Left lung (tissue), 10 donors: Measurements from ENCODE around the gene C6orf47. TPM values are rescaled to one million over a fixed set of nuclear protein-coding genes. Genes with fewer than 3 reads are reported as not detected.

Source experiments
- ATAC-seq: fragments of 200-7000 bp; cut with Tn5 transposase; one replicate; pipeline ENCODE4 v1.9.1; 2020; ENCODE audit warnings: moderate library complexity
- DNase-seq, 4 donors: peaks; one replicate each; pipeline ENCODE4 v3.0.0-alpha.2; 2013 to 2020
- H3K27ac ChIP-seq, 2 donors: fragments of 200-600 bp; sonication (generic) in 1 of 2; one replicate each; pipeline versions ENCODE4 v1.5.0 to v1.8.0; 2020 to 2021
- H3K27me3 ChIP-seq, 2 donors: fragments of 200-600 bp; sonication (generic) in 1 of 2; one replicate each; pipeline versions ENCODE4 v1.5.0 to v1.8.0; 2020 to 2021
- H3K36me3 ChIP-seq, 2 donors: fragments of 200-600 bp; sonication (generic) in 1 of 2; one replicate each; pipeline versions ENCODE4 v1.5.0 to v1.8.0; 2020 to 2021
- H3K4me1 ChIP-seq, 2 donors: fragments of 200-600 bp; one replicate each; pipeline ENCODE4 v1.8.0; 2021
- H3K4me3 ChIP-seq, 2 donors: fragments of 200-600 bp; sonication (generic) in 1 of 2; one replicate each; pipeline versions ENCODE4 v1.5.0 to v1.8.0; 2020 to 2021; ENCODE audit warnings: mild to moderate bottlenecking in 1 of 2
- H3K9me3 ChIP-seq, 2 donors: fragments of 200-600 bp; sonication (generic) in 1 of 2; one replicate each; pipeline versions ENCODE4 v1.5.0 to v1.8.0; 2020 to 2021
- intact Hi-C, 2 donors: fragments of 100-400 bp; cut with DNase I; formaldehyde crosslinking; loops; one replicate each; pipeline versions ENCODE4 v1.11.2 to v1.14.2; 2022
- polyA plus RNA-seq, 6 donors: library from polyadenylated mRNA; unstranded; fragments of 120-200 nt; gene quantifications; one replicate each; pipeline ENCODE4 v1.2.1, GENCODE V29; 2013; ENCODE audit not compliant: insufficient read length in 6 of 6
- total RNA-seq, 2 donors: library from RNA; stranded (reverse); fragmentation: NEBNext Ultra II Directional; extraction: Animal tissue kit (Norgen Biotek cat#: 25700); gene quantifications; one replicate each; pipeline ENCODE4 v1.2.1, GENCODE V29; 2021
- TF ChIP-seq, protein P1 (sequence below), 2 donors: fragments of 200-600 bp; sonication (generic) in 1 of 2; IDR thresholded peaks; one replicate each; pipeline versions ENCODE4 v1.5.0 to v1.8.0; 2021; ENCODE audit warnings: antibody characterized with exemption in 2 of 2
- donor health status: DM: no; HTN: yes; CAD: no.
- donor health status: DM: no; HTN: no; CAD: no.

Gene C6orf47
- total and polyA plus RNA-seq, 8 donors = 15.3 to 23.8 (median 18.2) TPM

DNA sequence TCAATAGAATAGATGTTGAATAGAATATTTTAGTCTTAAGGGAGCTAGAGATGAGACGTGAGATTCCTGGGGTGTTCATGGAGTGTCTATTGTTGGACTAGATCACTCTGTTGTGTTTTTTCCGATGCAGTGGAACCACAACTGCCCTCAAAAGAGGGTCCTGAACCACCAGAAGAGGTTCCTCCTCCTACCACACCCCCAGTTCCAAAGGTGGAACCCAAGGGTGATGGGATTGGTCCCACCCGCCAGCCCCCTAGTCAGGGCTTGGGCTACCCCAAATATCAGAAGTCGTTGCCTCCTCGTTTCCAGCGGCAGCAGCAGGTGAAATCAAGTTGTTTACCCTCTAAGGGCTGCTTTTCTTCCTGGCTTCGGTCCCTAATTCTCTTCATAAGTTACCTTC lies 31.6 kb downstream of the C6orf47 start:
- no peak for DNase-seq
- H3K27ac ChIP-seq = no peak overlapping the region
- H3K4me3 ChIP-seq = no peak overlapping the region
- no peak for ATAC-seq
- peaks cover 8 to 100% of the 10 kb centered on the region in 2 donors for H3K36me3 ChIP-seq
- intact Hi-C loops = no loop called here
- H3K4me1 ChIP-seq = no peaks in the 10 kb centered on the region
- no peaks in the 10 kb centered on the region for H3K9me3 ChIP-seq
- no peaks in the 10 kb centered on the region for H3K27me3 ChIP-seq
- TF ChIP-seq, protein P1, sequence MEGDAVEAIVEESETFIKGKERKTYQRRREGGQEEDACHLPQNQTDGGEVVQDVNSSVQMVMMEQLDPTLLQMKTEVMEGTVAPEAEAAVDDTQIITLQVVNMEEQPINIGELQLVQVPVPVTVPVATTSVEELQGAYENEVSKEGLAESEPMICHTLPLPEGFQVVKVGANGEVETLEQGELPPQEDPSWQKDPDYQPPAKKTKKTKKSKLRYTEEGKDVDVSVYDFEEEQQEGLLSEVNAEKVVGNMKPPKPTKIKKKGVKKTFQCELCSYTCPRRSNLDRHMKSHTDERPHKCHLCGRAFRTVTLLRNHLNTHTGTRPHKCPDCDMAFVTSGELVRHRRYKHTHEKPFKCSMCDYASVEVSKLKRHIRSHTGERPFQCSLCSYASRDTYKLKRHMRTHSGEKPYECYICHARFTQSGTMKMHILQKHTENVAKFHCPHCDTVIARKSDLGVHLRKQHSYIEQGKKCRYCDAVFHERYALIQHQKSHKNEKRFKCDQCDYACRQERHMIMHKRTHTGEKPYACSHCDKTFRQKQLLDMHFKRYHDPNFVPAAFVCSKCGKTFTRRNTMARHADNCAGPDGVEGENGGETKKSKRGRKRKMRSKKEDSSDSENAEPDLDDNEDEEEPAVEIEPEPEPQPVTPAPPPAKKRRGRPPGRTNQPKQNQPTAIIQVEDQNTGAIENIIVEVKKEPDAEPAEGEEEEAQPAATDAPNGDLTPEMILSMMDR (IDR thresholded peaks at IDR 0.05) = no peak

DNA sequence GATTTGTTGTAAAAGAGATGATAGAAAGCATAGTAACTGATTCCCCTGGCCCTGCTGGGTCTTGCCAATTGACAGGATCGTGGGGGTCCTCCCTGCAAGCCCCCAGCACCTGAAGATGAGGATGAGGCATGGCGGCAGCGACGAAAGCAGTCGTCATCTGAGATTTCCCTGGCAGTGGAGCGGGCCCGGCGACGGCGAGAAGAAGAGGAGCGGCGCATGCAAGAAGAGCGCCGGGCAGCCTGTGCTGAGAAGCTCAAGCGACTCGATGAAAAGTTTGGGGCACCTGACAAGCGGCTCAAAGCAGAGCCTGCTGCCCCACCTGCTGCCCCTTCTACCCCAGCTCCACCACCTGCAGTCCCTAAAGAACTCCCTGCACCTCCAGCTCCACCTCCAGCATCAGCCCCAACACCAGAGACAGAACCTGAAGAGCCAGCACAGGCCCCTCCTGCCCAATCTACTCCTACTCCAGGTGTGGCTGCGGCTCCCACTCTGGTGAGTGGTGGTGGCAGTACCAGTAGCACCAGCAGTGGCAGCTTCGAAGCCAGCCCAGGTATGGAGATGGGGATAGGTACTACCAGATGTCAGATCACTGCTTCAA lies 32.8 kb downstream of the C6orf47 start:
- TF ChIP-seq, protein P1 (IDR thresholded peaks at IDR 0.05) = no peak
- Histone ChIP-seq H3K9me3 (no peaks in the 10 kb centered on the region), H3K27me3 (no peaks in the 10 kb centered on the region), H3K36me3 (peaks cover 8 to 100% of the 10 kb centered on the region in 2 donors), H3K4me1 (peaks cover 2 to 12% of the 10 kb centered on the region in 2 donors), H3K4me3 (no peak overlapping the region), H3K27ac (no peak overlapping the region)
- DNase-seq = no peak
- intact Hi-C loops = no loop called here
- no peak for ATAC-seq

DNA sequence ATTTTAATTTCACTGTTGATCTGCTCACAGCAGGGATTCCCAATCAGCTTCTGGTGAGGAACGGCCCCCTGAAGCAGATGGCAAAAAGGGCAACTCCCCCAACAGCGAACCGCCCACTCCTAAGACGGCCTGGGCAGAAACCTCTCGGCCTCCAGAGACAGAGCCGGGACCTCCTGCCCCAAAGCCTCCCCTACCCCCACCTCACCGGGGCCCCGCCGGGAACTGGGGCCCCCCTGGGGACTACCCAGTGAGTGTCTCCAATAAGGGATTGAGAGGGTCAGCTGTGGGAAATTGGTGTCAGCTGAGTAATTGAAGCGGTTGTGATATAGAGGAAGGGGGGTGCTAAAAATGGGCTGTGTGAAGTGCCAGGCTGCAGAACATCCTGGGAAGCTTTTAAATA lies 33.6 kb downstream of the C6orf47 start:
- ATAC-seq (no peak), DNase-seq (no peak)
- Histone ChIP-seq H3K36me3 (peaks cover 8 to 93% of the 10 kb centered on the region in 2 donors), H3K27me3 (no peaks in the 10 kb centered on the region), H3K9me3 (no peaks in the 10 kb centered on the region), H3K4me1 (peaks cover 10 to 20% of the 10 kb centered on the region in 2 donors), H3K27ac (no peak overlapping the region), H3K4me3 (no peak overlapping the region)
- intact Hi-C loops = no loop called here
- TF ChIP-seq, protein P1 (IDR thresholded peaks at IDR 0.05) = no peak

DNA sequence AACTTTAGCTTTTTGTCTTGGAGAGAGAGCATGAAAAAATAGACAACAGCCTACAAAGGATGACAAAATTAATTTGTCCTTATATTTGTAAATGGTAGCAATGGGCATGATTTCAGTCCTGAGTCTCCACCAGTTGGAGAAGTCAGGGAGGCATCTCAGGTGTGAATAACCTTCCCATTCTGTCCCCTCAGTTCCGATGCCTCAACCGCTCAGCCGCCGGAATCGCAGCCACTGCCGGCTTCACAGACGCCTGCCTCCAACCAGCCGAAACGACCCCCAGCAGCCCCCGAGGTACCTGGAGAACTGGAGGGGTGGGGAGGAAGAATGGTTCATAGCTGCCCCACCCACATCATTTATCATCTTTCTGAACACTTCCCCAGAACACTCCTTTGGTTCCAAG lies 36.5 kb downstream of the C6orf47 start:
- Histone ChIP-seq H3K4me3 (no peak overlapping the region), H3K36me3 (peaks cover 2 to 64% of the 10 kb centered on the region in 2 donors), H3K27me3 (no peaks in the 10 kb centered on the region), H3K27ac (no peak overlapping the region), H3K9me3 (no peaks in the 10 kb centered on the region), H3K4me1 (peaks cover 17 to 35% of the 10 kb centered on the region in 2 donors)
- DNase-seq (no peak), ATAC-seq (no peak)
- TF ChIP-seq, protein P1 (IDR thresholded peaks at IDR 0.05) = no peak
- intact Hi-C loops = no loop called here

DNA sequence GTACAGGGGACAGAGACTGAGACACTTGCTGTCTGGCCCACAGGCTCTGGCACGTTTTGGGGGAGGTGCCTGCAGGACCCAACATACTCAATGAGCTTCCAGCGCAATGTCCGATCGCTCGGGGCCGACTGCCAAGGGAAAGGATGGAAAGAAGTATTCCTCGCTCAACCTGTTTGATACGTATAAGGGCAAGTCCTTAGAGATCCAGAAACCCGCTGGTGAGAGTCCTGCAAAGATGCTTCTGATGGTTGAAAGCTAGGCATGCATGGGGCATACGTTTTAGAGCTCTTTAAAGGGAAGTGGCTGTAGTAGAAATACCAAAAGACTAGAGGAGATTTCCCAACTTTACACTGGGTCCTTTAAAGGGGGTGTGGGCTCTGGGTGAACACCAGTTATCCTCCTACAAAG lies 37.9 kb downstream of the C6orf47 start:
- ATAC-seq (no peak), DNase-seq (peak in 2 of 4 donors; percentile 46 to 51)
- no peaks in the 10 kb centered on the region for H3K9me3 ChIP-seq
- peak overlapping the region; percentile 97 to 98 for H3K27ac ChIP-seq
- H3K4me3 ChIP-seq = peak overlapping the region in 1 of 2 donors; percentile 85
- TF ChIP-seq, protein P1 (IDR thresholded peaks at IDR 0.05) = no peak
- peaks cover 17 to 37% of the 10 kb centered on the region in 2 donors for H3K4me1 ChIP-seq
- intact Hi-C loops = no loop called here
- H3K36me3 ChIP-seq = peaks cover 0 to 50% of the 10 kb centered on the region in 2 donors
- H3K27me3 ChIP-seq = no peaks in the 10 kb centered on the region
